Central memory CD8-positive, alpha-beta T cell (primary cell): Measurements from ENCODE around the gene BRD2.

Experiments
- ATAC-seq: fragments of 150-1000 bp; cut with Tn5 transposase; replicated peaks from 2 replicates; pipeline ENCODE4 v1.10.0; 2022; ENCODE audit warnings: mild to moderate bottlenecking, moderate FRiP score, moderate number of reproducible peaks; ENCODE audit not compliant: poor library complexity, severe bottlenecking; ENCODE audit errors: extremely low read depth
- DNase-seq, 2 donors: peaks; one replicate each; pipeline ENCODE4 v3.0.0; 2021; ENCODE audit warnings: low spot score in 2 of 2
- H3K27ac Mint-ChIP-seq: one replicate; pipeline ENCODE4 v1.8.0; 2022; ENCODE audit warnings: low read depth, mild to moderate bottlenecking, moderate library complexity, mixed read lengths
- H3K27me3 Mint-ChIP-seq: one replicate; pipeline ENCODE4 v1.8.0; 2022; ENCODE audit warnings: mixed read lengths
- H3K36me3 Mint-ChIP-seq: one replicate; pipeline ENCODE4 v1.8.0; 2022; ENCODE audit warnings: mild to moderate bottlenecking, moderate library complexity, mixed read lengths; ENCODE audit not compliant: insufficient read depth
- H3K4me1 Mint-ChIP-seq: one replicate; pipeline ENCODE4 v1.8.0; 2022; ENCODE audit warnings: mixed read lengths
- H3K4me3 Mint-ChIP-seq: one replicate; pipeline ENCODE4 v1.8.0; 2022; ENCODE audit warnings: mild to moderate bottlenecking, moderate library complexity, mixed read lengths
- H3K9me3 Mint-ChIP-seq: one replicate; pipeline ENCODE4 v1.8.0; 2022; ENCODE audit warnings: mixed read lengths

The BRD2 gene

DNA sequence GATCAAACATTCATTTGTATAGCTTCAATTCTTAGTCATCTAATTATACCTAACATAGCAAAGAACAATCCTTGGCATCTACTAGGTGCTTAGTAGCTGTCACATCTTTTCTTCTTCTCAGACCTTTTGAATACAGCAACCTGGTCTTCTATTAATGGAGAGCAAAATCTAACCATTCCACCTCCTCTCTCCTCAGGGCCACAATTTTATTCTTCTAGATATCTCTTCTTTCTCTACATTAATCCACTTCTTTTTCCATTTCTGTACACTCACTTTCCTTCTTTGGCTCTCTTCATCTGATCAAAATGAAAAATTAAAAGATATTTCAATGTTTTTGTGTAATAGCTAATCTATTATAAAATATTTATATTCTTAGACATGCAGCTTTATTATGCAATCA lies 50.0 kb downstream of the BRD2 start:
- no peak for DNase-seq
- Mint-ChIP-seq H3K27me3 (no peaks in the 10 kb centered on the region), H3K36me3 (no peaks in the 10 kb centered on the region), H3K4me3 (peak overlapping the region; percentile 63), H3K4me1 (peaks cover 33% of the 10 kb centered on the region), H3K27ac (peak overlapping the region; percentile 76), H3K9me3 (no peaks in the 10 kb centered on the region)
- ATAC-seq = no peak

- no peaks in the 10 kb centered on the region for H3K36me3 Mint-ChIP-seq
- peak overlapping the region; percentile 76 for H3K27ac Mint-ChIP-seq
- H3K4me3 Mint-ChIP-seq = peak overlapping the region; percentile 63
- no peaks in the 10 kb centered on the region for H3K9me3 Mint-ChIP-seq
- peaks cover 33% of the 10 kb centered on the region for H3K4me1 Mint-ChIP-seq
- DNase-seq = peak in 1 of 2 donors; percentile 41
- peak; percentile 80 for ATAC-seq
- H3K27me3 Mint-ChIP-seq = no peaks in the 10 kb centered on the region
Measured at GRCh38 chr6:33018904-33019303, 50.5 kb downstream of the BRD2 start.

DNA sequence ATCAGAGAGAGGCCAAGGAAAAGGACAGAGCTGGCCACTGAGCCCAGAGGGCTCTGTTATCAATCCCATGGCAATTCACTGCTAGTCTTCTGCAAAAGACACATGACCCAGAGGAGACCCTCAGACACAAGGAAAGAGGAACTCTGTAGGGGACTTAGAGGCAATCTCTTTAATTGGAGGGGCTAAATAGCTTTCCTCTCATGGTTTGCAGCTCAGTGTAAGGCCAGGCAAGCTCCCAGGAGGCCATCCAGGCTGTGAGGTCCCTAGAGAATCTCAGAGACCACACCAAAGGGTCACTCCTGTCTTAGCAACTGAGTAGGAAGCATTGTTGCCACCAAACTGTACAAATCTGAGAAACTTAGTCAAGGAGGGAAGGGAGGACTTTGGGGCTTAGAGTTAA lies 51.0 kb downstream of the BRD2 start:
- Mint-ChIP-seq H3K36me3 (no peaks in the 10 kb centered on the region), H3K4me1 (peaks cover 33% of the 10 kb centered on the region), H3K27ac (peak overlapping the region; percentile 76), H3K4me3 (peak overlapping the region; percentile 63), H3K27me3 (no peaks in the 10 kb centered on the region), H3K9me3 (no peaks in the 10 kb centered on the region)
- DNase-seq (no peak), ATAC-seq (peak; percentile 17)

DNA sequence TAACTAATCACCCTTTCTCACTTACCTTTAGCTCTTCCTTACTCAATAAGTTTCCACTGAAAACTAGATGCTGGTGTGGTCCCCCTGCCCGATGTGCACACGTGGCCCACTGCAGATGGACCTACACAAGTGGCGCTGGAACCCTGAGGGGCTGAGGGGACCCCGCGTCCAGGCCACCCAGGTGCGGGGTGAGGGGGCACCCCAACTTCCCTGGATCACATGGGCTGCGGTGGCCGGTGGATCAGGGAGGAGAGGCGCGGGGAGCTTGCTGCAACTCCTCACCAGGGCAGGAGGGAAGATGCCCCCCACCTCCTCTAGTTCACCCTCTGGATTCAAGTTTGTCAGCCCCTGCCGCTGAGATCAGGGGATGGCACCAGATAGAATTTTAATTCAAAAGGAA lies 53.5 kb downstream of the BRD2 start:
- ATAC-seq (no peak), DNase-seq (no peak)
- Mint-ChIP-seq H3K4me1 (peaks cover 25% of the 10 kb centered on the region), H3K27me3 (no peaks in the 10 kb centered on the region), H3K27ac (no peak overlapping the region), H3K9me3 (no peaks in the 10 kb centered on the region), H3K36me3 (peaks cover 1% of the 10 kb centered on the region), H3K4me3 (no peak overlapping the region)

GRCh38 chr6:33023536-33023935 lies 55.1 kb downstream of the BRD2 start:
- ATAC-seq = no peak
- Mint-ChIP-seq H3K4me3 (no peak overlapping the region), H3K36me3 (peaks cover 1% of the 10 kb centered on the region), H3K27me3 (no peaks in the 10 kb centered on the region), H3K27ac (no peak overlapping the region), H3K9me3 (no peaks in the 10 kb centered on the region), H3K4me1 (peaks cover 22% of the 10 kb centered on the region)
- no peak for DNase-seq

DNA sequence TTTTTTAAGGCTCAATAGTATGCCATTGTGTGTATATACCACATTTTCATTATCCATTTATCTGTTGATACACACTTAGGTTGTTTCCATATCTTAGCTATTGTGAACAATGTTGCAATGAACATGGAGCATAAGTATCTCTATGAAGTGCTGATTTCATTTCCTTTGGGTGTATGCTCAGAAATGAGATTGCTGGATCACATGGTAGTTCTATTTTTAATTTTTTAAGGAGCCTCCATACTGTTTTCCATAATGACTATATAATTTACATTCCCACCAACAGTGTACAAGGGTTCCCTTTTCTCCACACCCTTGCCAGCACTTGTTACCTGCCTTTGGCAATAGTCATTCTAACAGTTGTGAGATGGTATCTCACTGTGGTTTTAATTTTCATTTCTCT lies 56.1 kb downstream of the BRD2 start:
- no peak overlapping the region for H3K27ac Mint-ChIP-seq
- ATAC-seq (no peak), DNase-seq (no peak)
- peaks cover 5% of the 10 kb centered on the region for H3K36me3 Mint-ChIP-seq
- no peaks in the 10 kb centered on the region for H3K9me3 Mint-ChIP-seq
- no peak overlapping the region for H3K4me3 Mint-ChIP-seq
- H3K27me3 Mint-ChIP-seq = no peaks in the 10 kb centered on the region
- peaks cover 18% of the 10 kb centered on the region for H3K4me1 Mint-ChIP-seq

DNA sequence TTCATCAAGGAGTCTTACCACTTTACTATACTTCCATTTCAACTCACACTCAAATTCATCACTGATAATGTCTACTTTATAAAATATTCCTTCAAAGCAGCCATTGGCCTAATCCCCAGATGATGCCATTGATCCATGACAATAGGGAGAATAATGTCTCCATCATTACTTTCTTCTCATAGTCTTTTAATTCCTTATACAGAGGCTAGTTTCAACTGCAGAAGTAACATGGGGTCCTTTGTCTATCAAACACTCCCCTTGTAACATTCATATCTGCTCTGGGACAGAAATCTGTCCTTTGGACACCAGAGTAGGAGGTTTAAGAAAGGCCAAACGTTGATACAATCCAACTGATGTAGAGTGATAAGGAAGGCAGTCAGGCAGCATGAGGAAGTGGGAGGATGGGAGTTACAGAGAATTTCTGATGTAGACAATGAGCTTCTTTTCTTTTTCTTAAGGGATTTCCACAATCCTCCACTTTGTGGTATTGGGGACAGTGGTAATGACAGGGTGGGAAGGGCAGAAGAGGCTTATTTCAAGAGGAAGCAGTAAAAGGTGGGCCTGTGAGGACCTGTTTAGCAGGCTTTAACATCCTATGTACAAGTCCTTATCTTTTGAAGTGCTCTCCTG lies 59.9 kb downstream of the BRD2 start:
- no peak for ATAC-seq

DNA sequence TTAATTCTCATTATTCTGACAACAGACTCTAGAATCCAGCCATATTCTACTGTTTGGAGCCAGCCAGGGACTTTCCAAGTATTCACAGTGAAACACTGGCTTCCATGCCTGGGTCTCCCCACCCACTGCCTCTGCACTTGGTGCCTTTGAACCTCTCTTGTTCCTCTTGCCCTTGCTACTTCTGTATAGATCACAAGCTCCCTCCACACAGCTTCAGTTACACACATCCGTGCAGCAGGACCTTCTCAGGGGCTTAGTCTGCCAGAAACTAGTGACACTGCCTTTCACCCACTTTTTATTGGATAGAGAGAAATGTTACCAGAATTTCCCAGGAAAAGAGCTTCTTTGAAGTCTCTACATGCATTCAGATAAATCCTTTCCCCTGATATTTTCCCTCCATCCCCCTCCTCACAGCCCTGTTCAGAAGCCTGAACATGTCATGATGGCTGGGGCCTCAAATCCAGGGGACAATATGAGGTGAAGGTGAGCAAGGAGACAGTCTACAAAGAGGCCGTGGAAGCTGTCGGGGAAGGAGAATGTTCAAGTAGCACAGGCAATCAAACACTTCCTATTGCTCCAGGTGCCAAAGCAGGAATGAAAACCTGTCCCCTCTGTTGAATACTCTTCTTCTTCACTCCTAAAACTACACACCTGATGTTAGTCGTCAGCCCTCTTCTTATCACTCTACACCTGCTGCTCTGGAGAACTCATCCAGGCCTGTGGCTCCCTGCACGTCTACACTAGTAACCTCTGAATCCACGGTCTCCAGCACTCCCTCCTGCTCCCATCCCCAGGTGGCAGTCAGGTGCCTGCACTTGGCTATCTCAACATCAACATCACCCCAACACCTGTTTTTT lies 61.2 kb downstream of the BRD2 start:
- H3K36me3 Mint-ChIP-seq = peaks cover 5% of the 10 kb centered on the region
- H3K27ac Mint-ChIP-seq = peak overlapping the region; percentile 96
- DNase-seq (peak in 1 of 2 donors; percentile 30), ATAC-seq (peak; percentile 84)
- H3K4me3 Mint-ChIP-seq = peak overlapping the region; percentile 52
- H3K27me3 Mint-ChIP-seq = peaks cover 5% of the 10 kb centered on the region
- peaks cover 19% of the 10 kb centered on the region for H3K4me1 Mint-ChIP-seq
- H3K9me3 Mint-ChIP-seq = no peaks in the 10 kb centered on the region

More for the DNA sequence above, 59.9 kb downstream of the BRD2 start:
- Mint-ChIP-seq H3K27me3 (no peaks in the 10 kb centered on the region), H3K27ac (peak overlapping the region; percentile 96), H3K4me3 (no peak overlapping the region), H3K9me3 (no peaks in the 10 kb centered on the region), H3K4me1 (peaks cover 19% of the 10 kb centered on the region), H3K36me3 (peaks cover 5% of the 10 kb centered on the region)
- DNase-seq = no peak

- H3K27ac Mint-ChIP-seq = peak overlapping the region; percentile 96
- no peak overlapping the region for H3K4me3 Mint-ChIP-seq
- DNase-seq (no peak), ATAC-seq (no peak)
- peaks cover 3% of the 10 kb centered on the region for H3K36me3 Mint-ChIP-seq
- peaks cover 2% of the 10 kb centered on the region for H3K9me3 Mint-ChIP-seq
- peaks cover 19% of the 10 kb centered on the region for H3K4me1 Mint-ChIP-seq
- H3K27me3 Mint-ChIP-seq = peaks cover 12% of the 10 kb centered on the region
Measured at GRCh38 chr6:33030245-33030644, 61.9 kb downstream of the BRD2 start.
